KMS-11 (cell line): Measurements from ENCODE around the gene RAB28.
A peak's percentile ranks its signal among the peaks of the same experiment; 100 is the strongest.

ENCODE experiments used
- H2AFZ ChIP-seq: fragments of 200-600 bp; sonication (generic); 2 replicates; pipeline ENCODE4 v1.6.1; 2016; ENCODE audit warnings: antibody characterized with exemption, mixed run types, low read depth
- H3K27ac ChIP-seq: fragments of 200-600 bp; sonication (generic); 2 replicates; pipeline ENCODE4 v1.6.1; 2016; ENCODE audit warnings: mild to moderate bottlenecking, mixed run types
- H3K27me3 ChIP-seq: fragments of 200-600 bp; sonication (generic); 2 replicates; pipeline ENCODE4 v1.6.1; 2017; ENCODE audit warnings: mild to moderate bottlenecking, low read depth, mixed run types, moderate library complexity; ENCODE audit not compliant: insufficient read depth
- H3K36me3 ChIP-seq: fragments of 200-600 bp; sonication (generic); 2 replicates; pipeline ENCODE4 v1.6.1; 2017; ENCODE audit warnings: mild to moderate bottlenecking, mixed run types; ENCODE audit not compliant: insufficient read depth
- H3K4me1 ChIP-seq: fragments of 200-600 bp; sonication (generic); 2 replicates; pipeline ENCODE4 v1.6.1; 2016; ENCODE audit warnings: mild to moderate bottlenecking, low read depth, mixed run types; ENCODE audit not compliant: poor library complexity, severe bottlenecking
- H3K4me2 ChIP-seq: fragments of 200-600 bp; sonication (generic); 2 replicates; pipeline ENCODE4 v1.7.0; 2016; ENCODE audit warnings: mild to moderate bottlenecking, mixed run types
- H3K4me3 ChIP-seq: fragments of 200-600 bp; sonication (generic); IDR thresholded peaks from 2 replicates; pipeline ENCODE4 v1.6.1; 2017; ENCODE audit warnings: low read depth, low read length, mixed read lengths; ENCODE audit not compliant: insufficient read depth
- H3K79me2 ChIP-seq: fragments of 200-600 bp; sonication (generic); 2 replicates; pipeline ENCODE4 v1.6.1; 2016; ENCODE audit warnings: low read depth, mixed run types; ENCODE audit not compliant: insufficient read depth
- H3K9ac ChIP-seq: fragments of 200-600 bp; sonication (generic); 2 replicates; pipeline ENCODE4 v1.6.1; 2016; ENCODE audit warnings: mild to moderate bottlenecking, mixed run types
- H4K20me1 ChIP-seq: fragments of 200-600 bp; sonication (generic); 2 replicates; pipeline ENCODE4 v1.6.1; 2016; ENCODE audit warnings: mild to moderate bottlenecking, mixed run types; ENCODE audit not compliant: insufficient read depth
- TF ChIP-seq, protein P1 (sequence below): fragments of 200-600 bp; sonication (generic); conservative IDR thresholded peaks from 2 replicates; pipeline ENCODE4 v1.6.1; 2017; ENCODE audit warnings: low read depth, mild to moderate bottlenecking, antibody characterized with exemption, low read length, moderate library complexity, mixed read lengths

RAB28 gene

GRCh38 chr4:13484122-13484748 is at the start of gene RAB28:
Gene RAB28, minus strand, starts transcription at chr4:13484340.
- Histone ChIP-seq H3K79me2 (peaks cover 49% of the 10 kb centered on the region), H3K27me3 (no peaks in the 10 kb centered on the region), H3K9ac (peak within 1 kb of the TSS; percentile 68), H3K27ac (peak within 1 kb of the TSS; percentile 72), H4K20me1 (no peaks in the 10 kb centered on the region), H2AFZ (peak within 1 kb of the TSS; percentile 55), H3K4me1 (peaks cover 23% of the 10 kb centered on the region), H3K36me3 (no peaks in the 10 kb centered on the region), H3K4me2 (peak within 1 kb of the TSS; percentile 88), H3K4me3 (peak within 1 kb of the TSS; percentile 75)
- TF ChIP-seq, protein P1, sequence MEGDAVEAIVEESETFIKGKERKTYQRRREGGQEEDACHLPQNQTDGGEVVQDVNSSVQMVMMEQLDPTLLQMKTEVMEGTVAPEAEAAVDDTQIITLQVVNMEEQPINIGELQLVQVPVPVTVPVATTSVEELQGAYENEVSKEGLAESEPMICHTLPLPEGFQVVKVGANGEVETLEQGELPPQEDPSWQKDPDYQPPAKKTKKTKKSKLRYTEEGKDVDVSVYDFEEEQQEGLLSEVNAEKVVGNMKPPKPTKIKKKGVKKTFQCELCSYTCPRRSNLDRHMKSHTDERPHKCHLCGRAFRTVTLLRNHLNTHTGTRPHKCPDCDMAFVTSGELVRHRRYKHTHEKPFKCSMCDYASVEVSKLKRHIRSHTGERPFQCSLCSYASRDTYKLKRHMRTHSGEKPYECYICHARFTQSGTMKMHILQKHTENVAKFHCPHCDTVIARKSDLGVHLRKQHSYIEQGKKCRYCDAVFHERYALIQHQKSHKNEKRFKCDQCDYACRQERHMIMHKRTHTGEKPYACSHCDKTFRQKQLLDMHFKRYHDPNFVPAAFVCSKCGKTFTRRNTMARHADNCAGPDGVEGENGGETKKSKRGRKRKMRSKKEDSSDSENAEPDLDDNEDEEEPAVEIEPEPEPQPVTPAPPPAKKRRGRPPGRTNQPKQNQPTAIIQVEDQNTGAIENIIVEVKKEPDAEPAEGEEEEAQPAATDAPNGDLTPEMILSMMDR, result no peak

DNA sequence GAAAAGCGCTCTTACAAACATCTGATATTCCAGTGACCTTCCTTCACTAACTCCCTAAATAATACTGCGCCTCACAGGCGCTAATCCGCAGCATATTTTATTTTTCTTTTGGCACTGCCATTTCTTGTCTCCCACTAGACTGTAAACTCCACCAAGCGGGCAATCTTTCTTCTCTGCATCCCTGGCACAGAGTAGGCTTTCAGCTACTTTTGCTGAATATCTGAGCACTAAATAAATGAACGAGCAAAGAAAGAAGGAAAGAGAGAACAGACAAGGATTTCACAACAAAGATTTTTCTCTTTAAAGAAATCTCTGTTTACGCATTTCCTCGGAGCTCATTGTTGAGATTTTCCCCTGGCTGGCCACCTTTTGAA is 47.5 kb upstream of the RAB28 start:
- no peaks in the 10 kb centered on the region for H3K27me3 ChIP-seq
- no peaks in the 10 kb centered on the region for H3K36me3 ChIP-seq
- no peak overlapping the region for H3K4me2 ChIP-seq
- H3K4me3 ChIP-seq, result no peak overlapping the region
- H3K4me1 ChIP-seq, result peaks cover 4% of the 10 kb centered on the region
- no peaks in the 10 kb centered on the region for H3K79me2 ChIP-seq
- H3K9ac ChIP-seq, result no peak overlapping the region
- no peak overlapping the region for H3K27ac ChIP-seq
- H4K20me1 ChIP-seq, result no peaks in the 10 kb centered on the region
- H2AFZ ChIP-seq, result no peak overlapping the region
- TF ChIP-seq, protein P1, result no peak

GRCh38 chr4:13530823-13531624 is 46.9 kb upstream of the RAB28 start:
- no peak overlapping the region for H3K4me3 ChIP-seq

GRCh38 chr4:13529128-13529919 is 45.2 kb upstream of the RAB28 start:
- Histone ChIP-seq H3K4me2 (peak overlapping the region; percentile 88; the same call in 1 of the 2 replicates), H3K4me1 (peaks cover 4% of the 10 kb centered on the region), H2AFZ (no peak overlapping the region), H3K36me3 (no peaks in the 10 kb centered on the region), H3K9ac (no peak overlapping the region), H3K27me3 (no peaks in the 10 kb centered on the region), H4K20me1 (no peaks in the 10 kb centered on the region), H3K4me3 (no peak overlapping the region), H3K79me2 (no peaks in the 10 kb centered on the region), H3K27ac (no peak overlapping the region)
- TF ChIP-seq, protein P1, result no peak

More at GRCh38 chr4:13530823-13531624, 46.9 kb upstream of the RAB28 start:
- Histone ChIP-seq H3K79me2 (no peaks in the 10 kb centered on the region), H4K20me1 (no peaks in the 10 kb centered on the region), H3K4me1 (peaks cover 4% of the 10 kb centered on the region), H3K27ac (no peak overlapping the region), H3K4me2 (no peak overlapping the region), H3K27me3 (no peaks in the 10 kb centered on the region), H3K36me3 (no peaks in the 10 kb centered on the region), H2AFZ (no peak overlapping the region), H3K9ac (no peak overlapping the region)
- TF ChIP-seq, protein P1, result no peak
